ENCODE measurements around the gene FAM47E. TPM values are rescaled to one million over a fixed set of nuclear protein-coding genes. Genes with fewer than 3 reads are reported as not detected.
"Not testable (repeated sequence)": the region's sequence is repeated elsewhere in the genome, so short reads cannot be mapped to it uniquely, and the experiment has no call there.

FAM47E gene
- total and polyA plus RNA-seq, 2 of the 13 experiments (the other 11 are each of a cell fraction or from before 2014, with no cell fraction given): 0.33 to 0.66 TPM

- ChIA-PET POLR2A (no interaction called here), CTCF (ENCODE audit: low intra/inter-chr PET ratio, low total read pairs) (no interaction called here)
- Histone ChIP-seq H3K4me3 (replicated peaks in 1 of 3; ENCODE audit: insufficient read depth in 1 of 3, low read depth in 2 of 3, low read length in 3 of 3) (no peak overlapping the region), H4K20me1 (ENCODE audit: insufficient read depth, low read length) (no peaks in the 10 kb centered on the region), H2AFZ (ENCODE audit: low read length) (no peak overlapping the region), H3K9ac (ENCODE audit: insufficient read depth, low read depth, low read length) (no peak overlapping the region), H3K9me3 (ENCODE audit: low read length) (no peaks in the 10 kb centered on the region), H3K27me3 (ENCODE audit: control insufficient read depth in 1 of 2, insufficient read depth in 2 of 2, low read length in 2 of 2) (no peaks in the 10 kb centered on the region; a peak in 1 of 5 replicates), H3K4me1 (ENCODE audit: insufficient read depth, low read length) (peaks cover 23% of the 10 kb centered on the region), H3K27ac (ENCODE audit: extremely low read length, insufficient read depth, low read length) (no peak overlapping the region), H3K36me3 (replicated peaks in 1 of 2; ENCODE audit: control insufficient read depth in 1 of 2, insufficient read depth in 2 of 2, low read length in 2 of 2) (no peaks in the 10 kb centered on the region), H3K79me2 (ENCODE audit: insufficient read depth, low read length) (no peaks in the 10 kb centered on the region), H3K4me2 (ENCODE audit: low read depth, low read length) (no peak overlapping the region)
- TF ChIP-seq FOXM1 (CRISPR knock-in tag; IDR thresholded peaks at IDR 0.05): no peak
- DNase-seq (ENCODE audit: low spot score) (no peak), ATAC-seq (no peak), FAIRE-seq (no peak)
- no TSS peak for BruUV-seq (replicated peaks)
- WGBS (ENCODE audit: low lambda C conversion rate): 32% methylated on average over 6 of the region's 6 CpGs
- intact Hi-C loops (cut with micrococcal nuclease; ENCODE audit: unreplicated experiment) (no loop called here), in situ Hi-C loops (cut with HindIII; ENCODE audit: extremely low pct_ligation_motif_present, low pct_unique_long_range_greater_than_20kb) (no loop called here)
Observed at GRCh38 chr4:76282941-76283689, 31.6 kb downstream of the FAM47E start.

GRCh38 chr4:76283900-76284299, 32.4 kb downstream of the FAM47E start:
- no peak for TF ChIP-seq ATF6 (CRISPR knock-in tag; conservative IDR thresholded peaks at IDR 0.05)
- no peak for TF ChIP-seq ZNF225 (CRISPR knock-in tag; IDR thresholded peaks at IDR 0.05)
- TF ChIP-seq ZSCAN9 (CRISPR knock-in tag; IDR thresholded peaks at IDR 0.05; ENCODE audit: borderline replicate concordance): no peak
- no peak for TF ChIP-seq ATRX (CRISPR knock-in tag; IDR thresholded peaks at IDR 0.05; ENCODE audit: borderline replicate concordance)
- POLR2A ChIA-PET: no interaction called here
- no TSS peak for BruUV-seq (replicated peaks)
- Histone ChIP-seq H3K4me3 (replicated peaks in 1 of 3; ENCODE audit: insufficient read depth in 1 of 3, low read depth in 2 of 3, low read length in 3 of 3) (no peak overlapping the region), H3K27ac (ENCODE audit: extremely low read length, insufficient read depth, low read length) (no peak overlapping the region), H3K9me3 (ENCODE audit: low read length) (no peaks in the 10 kb centered on the region), H3K79me2 (ENCODE audit: insufficient read depth, low read length) (no peaks in the 10 kb centered on the region), H3K9ac (ENCODE audit: insufficient read depth, low read depth, low read length) (no peak overlapping the region), H3K4me2 (ENCODE audit: low read depth, low read length) (no peak overlapping the region), H3K27me3 (ENCODE audit: control insufficient read depth in 1 of 2, insufficient read depth in 2 of 2, low read length in 2 of 2) (no peaks in the 10 kb centered on the region; a peak in 1 of 5 replicates), H4K20me1 (ENCODE audit: insufficient read depth, low read length) (no peaks in the 10 kb centered on the region), H2AFZ (ENCODE audit: low read length) (no peak overlapping the region), H3K36me3 (replicated peaks in 1 of 2; ENCODE audit: control insufficient read depth in 1 of 2, insufficient read depth in 2 of 2, low read length in 2 of 2) (no peaks in the 10 kb centered on the region), H3K4me1 (ENCODE audit: insufficient read depth, low read length) (peaks cover 15% of the 10 kb centered on the region)
- 54% methylated on average over 4 of the region's 4 CpGs for WGBS (ENCODE audit: low lambda C conversion rate)
- FAIRE-seq: no peak
- CTCF ChIA-PET (ENCODE audit: low intra/inter-chr PET ratio, low total read pairs): no interaction called here
- no peak for DNase-seq (ENCODE audit: low spot score)
- intact Hi-C loops (cut with micrococcal nuclease; ENCODE audit: unreplicated experiment): no loop called here
- in situ Hi-C loops (cut with HindIII; ENCODE audit: extremely low pct_ligation_motif_present, low pct_unique_long_range_greater_than_20kb): no loop called here
- no peak for ATAC-seq

- H3K27me3 ChIP-seq (ENCODE audit: control insufficient read depth in 1 of 2, insufficient read depth in 2 of 2, low read length in 2 of 2); H3K27ac ChIP-seq (ENCODE audit: extremely low read length, insufficient read depth, low read length); H3K9me3 ChIP-seq (ENCODE audit: low read length); H3K4me1 ChIP-seq (ENCODE audit: insufficient read depth, low read length); H2AFZ ChIP-seq (ENCODE audit: low read length); H3K4me2 ChIP-seq (ENCODE audit: low read depth, low read length); H3K9ac ChIP-seq (ENCODE audit: insufficient read depth, low read depth, low read length); ATAC-seq; POLR2A ChIA-PET; in situ Hi-C loops (cut with HindIII; ENCODE audit: extremely low pct_ligation_motif_present, low pct_unique_long_range_greater_than_20kb); DNase-seq (ENCODE audit: low spot score); H3K4me3 ChIP-seq (replicated peaks in 1 of 3; ENCODE audit: insufficient read depth in 1 of 3, low read depth in 2 of 3, low read length in 3 of 3); FAIRE-seq; H4K20me1 ChIP-seq (ENCODE audit: insufficient read depth, low read length); BruUV-seq (replicated peaks); CTCF ChIA-PET (ENCODE audit: low intra/inter-chr PET ratio, low total read pairs); intact Hi-C loops (cut with micrococcal nuclease; ENCODE audit: unreplicated experiment); H3K36me3 ChIP-seq (replicated peaks in 1 of 2; ENCODE audit: control insufficient read depth in 1 of 2, insufficient read depth in 2 of 2, low read length in 2 of 2); H3K79me2 ChIP-seq (ENCODE audit: insufficient read depth, low read length): not testable (repeated sequence)
- WGBS (ENCODE audit: low lambda C conversion rate): 4% methylated on average over 3 of the region's 3 CpGs
Observed at GRCh38 chr4:76287811-76288210, 36.3 kb downstream of the FAM47E start.
